GM13976 (cell line): ENCODE measurements around the gene DGKE.
A peak's percentile ranks its signal among the peaks of the same experiment; 100 is the strongest.

ENCODE experiments used
- DNase-seq: peaks from one replicate; pipeline ENCODE4 v3.0.0; 2012; ENCODE audit warnings: low spot score
- in situ Hi-C: fragments of 300-500 bp; cut with MboI; formaldehyde crosslinking; loops from one replicate; pipeline ENCODE4 v1.12.0; 2022; ENCODE audit warnings: low sequenced_read_pairs, mixed read lengths, inconsistent platforms; ENCODE audit not compliant: unreplicated experiment
- TF ChIP-seq, protein P1 (sequence below): IDR thresholded peaks from 2 replicates; pipeline ENCODE4 v1.5.1; 2012; ENCODE audit warnings: borderline replicate concordance, mild to moderate bottlenecking; ENCODE audit not compliant: insufficient read depth; ENCODE audit errors: extremely low read depth, missing control alignments, control extremely low read depth

DGKE gene

DNA sequence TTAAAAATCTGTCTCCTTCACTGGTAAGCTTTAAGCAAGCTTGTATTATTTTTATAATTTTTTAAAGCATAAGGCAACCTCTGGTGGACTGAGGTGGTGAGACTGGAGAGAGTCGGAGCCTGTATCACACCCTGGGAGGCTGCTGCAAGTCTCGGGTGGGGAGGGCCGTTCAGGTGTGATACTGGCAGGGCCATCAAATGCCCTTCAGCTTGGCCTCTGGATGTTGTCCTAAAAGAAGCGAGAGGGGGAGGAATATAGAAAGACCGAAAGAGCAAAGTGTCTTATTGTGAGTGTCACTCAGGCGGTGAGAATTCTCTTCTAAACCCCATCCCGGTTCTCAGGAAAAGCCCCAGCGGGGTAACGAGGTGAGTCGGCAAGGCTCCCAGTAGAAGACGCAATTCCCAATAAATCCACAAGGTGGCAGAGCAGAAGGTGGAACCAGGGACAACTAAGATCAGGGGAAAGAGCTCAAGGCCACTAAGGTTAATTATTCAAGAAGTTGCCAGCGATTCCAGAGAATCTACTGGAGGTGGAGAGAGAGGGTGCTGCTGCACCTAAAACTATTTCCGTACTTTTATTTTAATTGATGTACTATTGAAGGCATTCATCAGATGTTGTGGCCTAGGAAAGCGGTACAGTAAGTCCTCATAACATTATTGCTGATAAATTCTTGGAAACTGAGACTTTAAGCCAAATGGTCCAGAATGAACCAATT lies 14.4 kb upstream of the DGKE start:
- TF ChIP-seq, protein P1, sequence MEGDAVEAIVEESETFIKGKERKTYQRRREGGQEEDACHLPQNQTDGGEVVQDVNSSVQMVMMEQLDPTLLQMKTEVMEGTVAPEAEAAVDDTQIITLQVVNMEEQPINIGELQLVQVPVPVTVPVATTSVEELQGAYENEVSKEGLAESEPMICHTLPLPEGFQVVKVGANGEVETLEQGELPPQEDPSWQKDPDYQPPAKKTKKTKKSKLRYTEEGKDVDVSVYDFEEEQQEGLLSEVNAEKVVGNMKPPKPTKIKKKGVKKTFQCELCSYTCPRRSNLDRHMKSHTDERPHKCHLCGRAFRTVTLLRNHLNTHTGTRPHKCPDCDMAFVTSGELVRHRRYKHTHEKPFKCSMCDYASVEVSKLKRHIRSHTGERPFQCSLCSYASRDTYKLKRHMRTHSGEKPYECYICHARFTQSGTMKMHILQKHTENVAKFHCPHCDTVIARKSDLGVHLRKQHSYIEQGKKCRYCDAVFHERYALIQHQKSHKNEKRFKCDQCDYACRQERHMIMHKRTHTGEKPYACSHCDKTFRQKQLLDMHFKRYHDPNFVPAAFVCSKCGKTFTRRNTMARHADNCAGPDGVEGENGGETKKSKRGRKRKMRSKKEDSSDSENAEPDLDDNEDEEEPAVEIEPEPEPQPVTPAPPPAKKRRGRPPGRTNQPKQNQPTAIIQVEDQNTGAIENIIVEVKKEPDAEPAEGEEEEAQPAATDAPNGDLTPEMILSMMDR = peak; percentile 69
- in situ Hi-C loops = loop anchor here (10.0 kb wide), 1 partner anchor 115 kb away; no protein-coding TSS in a partner anchor
- peak; percentile 80 for DNase-seq

DNA sequence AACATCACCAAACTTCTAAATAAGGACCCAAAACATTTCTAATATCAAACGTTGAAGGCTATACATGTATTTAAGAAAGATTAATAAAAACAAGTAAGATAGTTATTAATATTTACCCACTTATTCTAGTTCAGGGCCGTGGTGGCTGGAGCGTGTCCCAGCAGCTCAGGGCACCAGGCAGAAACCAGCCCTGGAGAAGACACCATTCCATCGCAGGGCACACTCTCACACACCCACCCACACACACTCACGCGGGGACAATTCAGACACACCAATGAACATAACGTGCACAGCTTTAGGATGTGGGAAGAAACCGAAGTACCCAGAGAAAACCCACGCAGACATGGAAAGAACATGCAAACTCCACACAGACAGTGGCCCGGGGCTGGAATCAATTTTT lies 13.7 kb upstream of the DGKE start:
- in situ Hi-C loops = no loop called here
- TF ChIP-seq, protein P1 = no peak
- no peak for DNase-seq

DNA sequence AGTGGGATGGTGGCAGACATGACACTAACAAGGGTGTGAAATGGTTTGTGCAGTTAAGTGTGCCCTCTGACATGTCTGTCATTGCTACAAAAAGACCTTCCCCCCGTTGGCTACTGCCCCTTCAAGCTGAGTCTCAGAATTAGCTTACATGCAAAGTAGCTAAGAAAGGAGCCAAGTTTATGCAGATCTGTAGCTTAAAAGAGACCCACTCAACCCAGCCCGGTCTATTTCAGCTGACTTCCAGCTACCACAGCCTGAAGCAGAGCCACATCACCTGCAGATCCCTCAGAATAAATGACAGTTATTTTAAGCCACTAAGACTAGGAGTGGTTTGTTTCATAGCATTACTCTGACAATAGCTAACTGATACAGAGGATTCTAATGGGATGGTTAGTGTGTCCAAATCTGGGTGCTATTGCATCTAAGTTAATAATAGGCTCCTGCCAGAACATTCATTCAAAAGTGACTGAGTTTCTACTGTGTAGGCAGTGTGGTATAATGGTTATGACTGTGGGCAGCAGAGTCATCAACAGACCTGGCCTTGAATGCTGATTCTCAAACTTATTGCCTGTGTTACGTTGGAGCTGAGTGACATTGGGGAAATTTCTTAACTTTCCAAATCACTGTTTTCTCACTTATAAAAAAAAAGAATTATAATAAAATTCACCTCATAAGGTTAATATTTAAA lies 12.0 kb upstream of the DGKE start:
- no peak for DNase-seq
- TF ChIP-seq, protein P1 = no peak
- in situ Hi-C loops = no loop called here

DNA sequence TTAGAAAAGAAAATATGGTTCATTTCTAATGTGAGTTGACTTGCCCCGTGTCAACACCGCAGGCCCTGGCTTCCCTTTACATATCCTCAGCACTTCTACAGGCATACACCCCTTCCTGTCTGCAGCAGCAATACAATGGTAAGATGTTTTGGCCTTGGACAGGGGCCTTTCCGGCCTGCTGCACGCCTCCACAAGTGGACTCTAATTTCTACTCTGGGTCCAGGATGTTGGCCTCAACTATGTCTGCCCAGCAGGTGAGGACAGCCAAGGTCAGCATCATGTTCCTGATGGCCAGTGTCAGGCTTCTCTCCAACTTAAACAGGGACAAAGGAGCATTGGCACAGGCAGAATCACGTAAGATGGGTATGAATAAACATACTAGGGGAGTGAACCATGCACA lies 11.2 kb upstream of the DGKE start:
- TF ChIP-seq, protein P1 = no peak
- in situ Hi-C loops = no loop called here
- DNase-seq = no peak

DNA sequence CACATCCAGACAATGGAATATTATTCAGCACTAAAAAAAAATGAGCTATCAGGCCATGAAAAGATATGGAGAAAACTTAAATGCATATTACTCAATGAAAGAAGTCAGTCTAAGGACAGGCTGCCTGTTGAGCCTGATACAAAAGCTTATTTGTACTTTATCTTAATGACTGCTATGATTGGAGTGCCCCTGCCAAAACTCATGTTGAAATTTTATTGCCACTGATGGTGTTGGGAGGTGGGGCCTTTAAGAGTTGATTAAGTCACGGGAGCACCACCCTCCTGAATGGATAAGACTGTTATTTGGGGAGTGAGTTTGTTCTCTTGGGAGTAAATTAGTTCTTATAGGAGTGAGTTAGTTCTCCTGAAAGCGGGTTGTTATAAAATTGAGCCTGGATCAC lies 10.1 kb upstream of the DGKE start:
- in situ Hi-C loops = no loop called here

DNA sequence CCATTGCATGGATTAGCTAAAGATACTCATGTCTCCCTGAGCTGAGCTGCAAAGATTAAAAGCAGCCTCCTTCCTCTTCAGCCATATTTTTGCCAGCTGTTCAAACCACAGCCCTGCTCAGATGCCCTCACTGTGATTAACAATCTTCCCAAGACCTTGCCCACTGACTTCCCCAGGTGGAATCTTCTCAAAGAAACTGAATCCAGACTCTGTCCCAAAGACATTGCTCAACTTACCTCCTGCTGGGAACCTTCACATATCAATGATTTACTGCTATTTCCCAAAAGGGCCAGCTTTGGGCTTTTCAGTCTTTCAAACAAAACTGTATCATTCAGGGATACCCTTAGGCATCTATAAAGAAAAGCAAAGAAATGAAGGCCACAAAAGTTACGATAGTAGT lies 9.4 kb upstream of the DGKE start:
- TF ChIP-seq, protein P1 = no peak
- no peak for DNase-seq
- in situ Hi-C loops = no loop called here

More for the DNA sequence above, 10.1 kb upstream of the DGKE start:
- DNase-seq = no peak
- TF ChIP-seq, protein P1 = no peak
